Mucosa of stomach (tissue), 1 donor: Measurements from ENCODE around the gene ECT2.

Experiments
- H3K27me3 ChIP-seq: one replicate; pipeline ENCODE4 v1.7.0; 2013; ENCODE audit warnings: mild to moderate bottlenecking, low read length; ENCODE audit not compliant: control insufficient read depth, insufficient read depth
- H3K36me3 ChIP-seq: one replicate; pipeline ENCODE4 v1.7.0; 2013; ENCODE audit warnings: low read length; ENCODE audit not compliant: control insufficient read depth, insufficient read depth
- H3K4me1 ChIP-seq: one replicate; pipeline ENCODE4 v1.7.0; 2013; ENCODE audit warnings: mild to moderate bottlenecking, low read length; ENCODE audit not compliant: control insufficient read depth, insufficient read depth
- H3K4me3 ChIP-seq: one replicate; pipeline ENCODE4 v1.7.0; 2013; ENCODE audit warnings: low read length
- H3K9ac ChIP-seq: one replicate; pipeline ENCODE4 v1.7.0; 2013; ENCODE audit warnings: mild to moderate bottlenecking, low read length, moderate library complexity
- H3K9me3 ChIP-seq: one replicate; pipeline ENCODE4 v1.7.0; 2013; ENCODE audit warnings: mild to moderate bottlenecking, low read length, moderate library complexity; ENCODE audit not compliant: control insufficient read depth
- donor health status: Pancreatic carcinoma.

The ECT2 gene

GRCh38 chr3:172782235-172782634, 31.7 kb downstream of the ECT2 start:
- no peaks in the 10 kb centered on the region for H3K9me3 ChIP-seq
- no peaks in the 10 kb centered on the region for H3K36me3 ChIP-seq
- H3K9ac ChIP-seq = no peak overlapping the region
- H3K4me3 ChIP-seq = no peak overlapping the region
- no peaks in the 10 kb centered on the region for H3K4me1 ChIP-seq
- H3K27me3 ChIP-seq = no peaks in the 10 kb centered on the region

DNA sequence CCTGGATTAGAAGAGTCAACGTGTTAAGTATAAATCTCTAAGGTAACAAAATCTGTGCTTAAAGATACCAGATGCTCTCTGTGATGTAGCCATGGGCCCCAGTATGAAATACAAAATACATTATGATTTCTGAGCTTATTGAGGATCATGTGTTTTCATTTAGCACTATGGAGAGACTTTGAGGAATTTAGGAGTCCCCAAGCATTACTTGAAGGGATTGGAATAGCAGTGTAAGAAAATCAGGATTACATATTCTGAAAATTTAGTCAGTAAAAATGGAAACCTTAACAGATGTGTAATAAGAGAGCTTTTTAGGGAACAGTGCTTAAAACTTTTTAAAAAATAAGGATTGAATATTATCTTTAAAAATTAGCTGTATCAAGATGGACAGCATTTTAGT, 35.5 kb downstream of the ECT2 start:
- H3K4me3 ChIP-seq = no peak overlapping the region
- H3K9ac ChIP-seq = no peak overlapping the region
- H3K36me3 ChIP-seq = no peaks in the 10 kb centered on the region
- no peaks in the 10 kb centered on the region for H3K4me1 ChIP-seq
- no peaks in the 10 kb centered on the region for H3K27me3 ChIP-seq
- H3K9me3 ChIP-seq = no peaks in the 10 kb centered on the region

DNA sequence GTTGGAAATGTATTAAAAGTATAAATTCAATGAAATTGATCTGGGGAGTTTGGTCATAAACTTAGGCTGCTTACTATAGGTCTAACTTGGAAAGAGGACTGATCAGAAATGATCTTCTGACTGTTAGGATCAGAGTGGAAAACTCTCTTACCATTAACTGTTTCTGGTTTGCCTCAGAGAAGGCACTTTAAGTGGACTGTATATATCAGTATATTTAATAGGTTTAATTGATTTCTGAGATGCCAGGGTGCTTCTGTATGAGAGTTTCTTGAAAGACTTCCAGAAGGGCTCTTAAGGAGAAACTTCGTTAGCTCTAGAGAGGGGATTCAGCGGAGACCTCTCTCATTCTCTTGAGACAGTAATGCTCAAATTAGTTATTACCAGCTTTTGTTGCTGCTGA, 36.5 kb downstream of the ECT2 start:
- H3K27me3 ChIP-seq = no peaks in the 10 kb centered on the region
- no peaks in the 10 kb centered on the region for H3K9me3 ChIP-seq
- no peaks in the 10 kb centered on the region for H3K36me3 ChIP-seq
- H3K4me1 ChIP-seq = no peaks in the 10 kb centered on the region
- no peak overlapping the region for H3K9ac ChIP-seq
- no peak overlapping the region for H3K4me3 ChIP-seq

- Histone ChIP-seq H3K4me1 (no peaks in the 10 kb centered on the region), H3K27me3 (no peaks in the 10 kb centered on the region), H3K36me3 (no peaks in the 10 kb centered on the region), H3K9ac (no peak overlapping the region), H3K9me3 (no peaks in the 10 kb centered on the region), H3K4me3 (no peak overlapping the region)
These were observed 37.2 kb downstream of the ECT2 start for GRCh38 chr3:172787746-172788145.

GRCh38 chr3:172799246-172799645, 48.7 kb downstream of the ECT2 start:
- no peaks in the 10 kb centered on the region for H3K9me3 ChIP-seq
- no peaks in the 10 kb centered on the region for H3K4me1 ChIP-seq
- no peaks in the 10 kb centered on the region for H3K36me3 ChIP-seq

DNA sequence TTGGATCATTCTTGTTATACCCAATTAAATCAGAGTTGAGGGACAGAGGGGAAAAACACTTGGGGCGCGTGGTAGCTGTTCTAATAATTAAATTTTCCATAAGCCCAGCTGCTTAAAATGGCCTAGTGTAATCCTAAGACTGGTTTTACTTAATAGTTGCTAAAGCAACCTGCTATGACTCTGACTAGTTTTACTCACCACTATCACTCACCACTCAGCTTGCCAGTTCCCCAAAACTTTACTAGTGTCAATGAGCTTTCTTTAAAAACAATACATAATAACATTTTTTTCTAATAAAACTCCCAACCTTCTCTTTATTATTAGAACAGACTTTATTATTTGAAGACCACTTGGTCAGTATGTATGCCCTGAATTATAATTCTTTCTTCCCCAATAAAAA, 49.6 kb downstream of the ECT2 start:
- H3K36me3 ChIP-seq = no peaks in the 10 kb centered on the region
- H3K9me3 ChIP-seq = no peaks in the 10 kb centered on the region
- H3K9ac ChIP-seq = no peak overlapping the region
- H3K4me3 ChIP-seq = no peak overlapping the region
- H3K27me3 ChIP-seq = no peaks in the 10 kb centered on the region
- H3K4me1 ChIP-seq = no peaks in the 10 kb centered on the region

More at GRCh38 chr3:172799246-172799645, 48.7 kb downstream of the ECT2 start:
- Histone ChIP-seq H3K4me3 (no peak overlapping the region), H3K9ac (no peak overlapping the region), H3K27me3 (no peaks in the 10 kb centered on the region)

- Histone ChIP-seq H3K36me3 (no peaks in the 10 kb centered on the region), H3K9ac (no peak overlapping the region), H3K4me1 (no peaks in the 10 kb centered on the region), H3K9me3 (no peaks in the 10 kb centered on the region), H3K4me3 (no peak overlapping the region), H3K27me3 (no peaks in the 10 kb centered on the region)
These were observed 53.0 kb downstream of the ECT2 start for GRCh38 chr3:172803489-172803888.

- Histone ChIP-seq H3K27me3 (no peaks in the 10 kb centered on the region), H3K9ac (no peak overlapping the region), H3K36me3 (no peaks in the 10 kb centered on the region), H3K4me3 (no peak overlapping the region), H3K9me3 (no peaks in the 10 kb centered on the region), H3K4me1 (no peaks in the 10 kb centered on the region)
These were observed 53.8 kb downstream of the ECT2 start for GRCh38 chr3:172804323-172804722.

DNA sequence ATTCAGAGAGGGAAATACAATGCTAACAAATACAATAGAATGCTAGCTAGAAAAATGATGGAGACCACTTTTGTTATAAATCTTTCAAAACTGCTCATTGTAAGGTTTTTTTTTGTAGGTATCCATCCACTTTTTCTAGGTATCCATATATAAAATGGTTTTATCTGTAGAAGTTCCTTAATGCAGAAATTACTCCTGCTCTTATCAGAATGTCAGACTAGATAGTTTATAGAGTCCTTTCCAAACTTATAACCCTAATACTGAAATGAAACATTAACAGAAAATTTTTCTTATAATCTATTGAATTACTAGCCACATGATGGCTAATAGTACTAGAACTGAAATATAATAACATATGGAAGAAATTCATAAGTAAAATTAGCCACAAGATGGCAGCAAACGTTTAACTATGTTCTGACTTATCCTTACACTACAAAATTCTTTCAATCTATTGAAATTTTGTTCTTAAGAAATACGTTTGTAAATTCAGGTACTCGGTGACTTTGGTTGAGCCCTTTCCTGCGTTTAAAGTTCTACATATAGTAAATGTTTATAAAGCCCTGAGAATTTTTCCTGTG, 58.5 kb downstream of the ECT2 start:
- H3K4me1 ChIP-seq = no peaks in the 10 kb centered on the region
- H3K9me3 ChIP-seq = no peaks in the 10 kb centered on the region
- no peaks in the 10 kb centered on the region for H3K36me3 ChIP-seq
- H3K27me3 ChIP-seq = no peaks in the 10 kb centered on the region
- no peak overlapping the region for H3K4me3 ChIP-seq
- H3K9ac ChIP-seq = no peak overlapping the region

- H3K9me3 ChIP-seq = no peaks in the 10 kb centered on the region
- H3K4me1 ChIP-seq = no peaks in the 10 kb centered on the region
- H3K36me3 ChIP-seq = no peaks in the 10 kb centered on the region
- H3K4me3 ChIP-seq = no peak overlapping the region
- H3K27me3 ChIP-seq = no peaks in the 10 kb centered on the region
- H3K9ac ChIP-seq = no peak overlapping the region
These were observed 60.6 kb downstream of the ECT2 start for GRCh38 chr3:172811099-172811498.

- Histone ChIP-seq H3K36me3 (no peaks in the 10 kb centered on the region), H3K9me3 (no peaks in the 10 kb centered on the region), H3K9ac (no peak overlapping the region), H3K4me3 (no peak overlapping the region), H3K27me3 (no peaks in the 10 kb centered on the region), H3K4me1 (no peaks in the 10 kb centered on the region)
These were observed 62.9 kb downstream of the ECT2 start for GRCh38 chr3:172813462-172813861.

GRCh38 chr3:172814738-172815137, 64.2 kb downstream of the ECT2 start:
- H3K36me3 ChIP-seq = no peaks in the 10 kb centered on the region
- no peaks in the 10 kb centered on the region for H3K27me3 ChIP-seq
- no peaks in the 10 kb centered on the region for H3K4me1 ChIP-seq
- H3K4me3 ChIP-seq = no peak overlapping the region
- H3K9ac ChIP-seq = no peak overlapping the region
- no peaks in the 10 kb centered on the region for H3K9me3 ChIP-seq

DNA sequence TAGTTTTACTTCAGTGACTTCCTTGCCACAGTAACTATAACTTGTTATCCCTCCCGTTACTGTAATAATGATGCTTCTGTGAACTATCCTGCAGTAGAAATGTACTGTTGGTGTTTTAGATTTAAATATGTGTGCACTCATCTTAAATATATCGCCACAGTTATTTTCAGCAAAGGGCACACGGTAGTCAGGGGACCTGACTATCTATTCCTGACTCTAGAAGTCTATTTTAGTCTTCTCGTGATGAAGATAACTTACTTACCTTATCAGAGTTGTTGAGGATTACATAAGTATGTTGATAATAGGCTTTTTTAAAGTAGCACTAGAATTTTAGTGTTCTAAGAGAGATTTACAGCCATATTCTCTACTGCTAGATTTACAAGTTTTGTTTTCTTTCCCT, 65.3 kb downstream of the ECT2 start:
- H3K4me3 ChIP-seq = no peak overlapping the region
- H3K36me3 ChIP-seq = no peaks in the 10 kb centered on the region

More for the DNA sequence above, 65.3 kb downstream of the ECT2 start:
- Histone ChIP-seq H3K9ac (no peak overlapping the region), H3K27me3 (no peaks in the 10 kb centered on the region), H3K9me3 (no peaks in the 10 kb centered on the region), H3K4me1 (no peaks in the 10 kb centered on the region)
